Activated naive CD8-positive, alpha-beta T cell treated with anti-CD3 and anti-CD28 coated beads, Interleukin-2, amount 10 ng/mL, durations not matched to agents 7 days and 5 days (primary cell): ENCODE results near the gene FAM170B. TPM values are rescaled to one million over a fixed set of nuclear protein-coding genes. Genes with fewer than 3 reads are reported as not detected.

Experiments used
- ATAC-seq: fragments of 150-1000 bp; cut with Tn5 transposase; one replicate; pipeline ENCODE4 v1.10.0; 2021; ENCODE audit warnings: low read depth, moderate library complexity
- POLR2A ChIA-PET: fragments of 350-600 bp; sonication (Branson Sonifier 250); formaldehyde crosslinking; loops from one replicate; lab custom pipeline; 2021; ENCODE audit warnings: antibody characterized with exemption; lab: Charles Lee
- DNase-seq: peaks from one replicate; pipeline ENCODE4 v3.0.0; 2021
- H3K27ac Mint-ChIP-seq: one replicate; pipeline ENCODE4 v1.8.0; 2022; ENCODE audit warnings: mild to moderate bottlenecking, mixed read lengths
- H3K27me3 Mint-ChIP-seq: one replicate; pipeline ENCODE4 v1.8.0; 2022; ENCODE audit warnings: mild to moderate bottlenecking, moderate library complexity, mixed read lengths
- H3K36me3 Mint-ChIP-seq: one replicate; pipeline ENCODE4 v1.8.0; 2021; ENCODE audit warnings: mild to moderate bottlenecking, mixed read lengths
- H3K4me1 Mint-ChIP-seq: one replicate; pipeline ENCODE4 v1.8.0; 2021; ENCODE audit warnings: mixed read lengths
- H3K4me3 Mint-ChIP-seq: one replicate; pipeline ENCODE4 v1.8.0; 2022; ENCODE audit warnings: mild to moderate bottlenecking, moderate library complexity, mixed read lengths
- H3K9me3 Mint-ChIP-seq: one replicate; pipeline ENCODE4 v1.8.0; 2021; ENCODE audit warnings: mixed read lengths
- total RNA-seq, 2 experiments: library from RNA; stranded (reverse); gene quantifications; one replicate each; pipeline ENCODE4 v1.2.3, GENCODE V29; 2021

The FAM170B gene
- total RNA-seq, result not detected

GRCh38 chr10:49133706-49134248 is at the start of gene FAM170B:
Gene FAM170B, minus strand, starts transcription at chr10:49134021. Its CDS starts 103 bp downstream, at chr10:49133918.
- Mint-ChIP-seq H3K9me3 (peaks cover 4% of the 10 kb centered on the region), H3K4me3 (no peak within 1 kb of the TSS), H3K27ac (no peak within 1 kb of the TSS), H3K4me1 (peaks cover 7% of the 10 kb centered on the region), H3K27me3 (peaks cover 37% of the 10 kb centered on the region), H3K36me3 (no peaks in the 10 kb centered on the region)
- no peak for DNase-seq
- no peak for ATAC-seq
- POLR2A ChIA-PET, result no interaction called here

GRCh38 chr10:49182776-49183175 is 49.0 kb upstream of the FAM170B start:
- Mint-ChIP-seq H3K4me1 (peaks cover 46% of the 10 kb centered on the region), H3K4me3 (no peak overlapping the region), H3K27me3 (peaks cover 9% of the 10 kb centered on the region), H3K27ac (peak overlapping the region; percentile 39), H3K9me3 (no peaks in the 10 kb centered on the region), H3K36me3 (peaks cover 7% of the 10 kb centered on the region)
- DNase-seq (no peak), ATAC-seq (no peak)
- POLR2A ChIA-PET, result no interaction called here

GRCh38 chr10:49180444-49180860 is 46.6 kb upstream of the FAM170B start:
- ATAC-seq (no peak), DNase-seq (no peak)
- Mint-ChIP-seq H3K4me1 (peaks cover 51% of the 10 kb centered on the region), H3K9me3 (no peaks in the 10 kb centered on the region), H3K36me3 (peaks cover 7% of the 10 kb centered on the region), H3K27me3 (peaks cover 2% of the 10 kb centered on the region), H3K27ac (peak overlapping the region; percentile 52), H3K4me3 (no peak overlapping the region)
- POLR2A ChIA-PET, result no interaction called here

- no peaks in the 10 kb centered on the region for H3K9me3 Mint-ChIP-seq
- peaks cover 2% of the 10 kb centered on the region for H3K27me3 Mint-ChIP-seq
- H3K4me3 Mint-ChIP-seq, result no peak overlapping the region
- DNase-seq, result no peak
- H3K27ac Mint-ChIP-seq, result peak overlapping the region; percentile 52
- ATAC-seq, result no peak
- H3K36me3 Mint-ChIP-seq, result peaks cover 7% of the 10 kb centered on the region
- POLR2A ChIA-PET, result no interaction called here
- H3K4me1 Mint-ChIP-seq, result peaks cover 48% of the 10 kb centered on the region
Measured at GRCh38 chr10:49179699-49180443, 46.0 kb upstream of the FAM170B start.

- no peak for ATAC-seq
- Mint-ChIP-seq H3K27me3 (peaks cover 2% of the 10 kb centered on the region), H3K4me1 (peaks cover 38% of the 10 kb centered on the region), H3K9me3 (no peaks in the 10 kb centered on the region), H3K4me3 (no peak overlapping the region), H3K27ac (peak overlapping the region; percentile 64), H3K36me3 (peaks cover 6% of the 10 kb centered on the region)
- POLR2A ChIA-PET, result no interaction called here
- no peak for DNase-seq
Measured at GRCh38 chr10:49178489-49179471, 45.0 kb upstream of the FAM170B start.

- POLR2A ChIA-PET, result no interaction called here
- peaks cover 2% of the 10 kb centered on the region for H3K27me3 Mint-ChIP-seq
- DNase-seq, result no peak
- peak overlapping the region; percentile 33 for H3K4me3 Mint-ChIP-seq
- H3K27ac Mint-ChIP-seq, result peak overlapping the region; percentile 64
- ATAC-seq, result peak; percentile 87
- peaks cover 32% of the 10 kb centered on the region for H3K4me1 Mint-ChIP-seq
- H3K36me3 Mint-ChIP-seq, result peaks cover 6% of the 10 kb centered on the region
- H3K9me3 Mint-ChIP-seq, result no peaks in the 10 kb centered on the region
Measured at GRCh38 chr10:49177391-49178355, 43.9 kb upstream of the FAM170B start.

GRCh38 chr10:49176310-49177268 is 42.8 kb upstream of the FAM170B start:
- H3K27ac Mint-ChIP-seq, result peak overlapping the region; percentile 64
- peaks cover 30% of the 10 kb centered on the region for H3K4me1 Mint-ChIP-seq
- POLR2A ChIA-PET, result no interaction called here
- DNase-seq, result no peak
- no peak for ATAC-seq
- H3K4me3 Mint-ChIP-seq, result no peak overlapping the region
- peaks cover 6% of the 10 kb centered on the region for H3K36me3 Mint-ChIP-seq
- peaks cover 5% of the 10 kb centered on the region for H3K27me3 Mint-ChIP-seq
- no peaks in the 10 kb centered on the region for H3K9me3 Mint-ChIP-seq

GRCh38 chr10:49175587-49176309 is 41.9 kb upstream of the FAM170B start:
- H3K27ac Mint-ChIP-seq, result no peak overlapping the region
- no peak overlapping the region for H3K4me3 Mint-ChIP-seq
- ATAC-seq, result no peak
- H3K27me3 Mint-ChIP-seq, result peaks cover 5% of the 10 kb centered on the region
- H3K36me3 Mint-ChIP-seq, result peaks cover 3% of the 10 kb centered on the region
- no peak for DNase-seq
- H3K4me1 Mint-ChIP-seq, result peaks cover 25% of the 10 kb centered on the region
- POLR2A ChIA-PET, result no interaction called here
- H3K9me3 Mint-ChIP-seq, result no peaks in the 10 kb centered on the region

GRCh38 chr10:49174926-49175500 is 41.2 kb upstream of the FAM170B start:
- DNase-seq (no peak), ATAC-seq (no peak)
- H3K27me3 Mint-ChIP-seq, result peaks cover 3% of the 10 kb centered on the region
- no peaks in the 10 kb centered on the region for H3K36me3 Mint-ChIP-seq
- POLR2A ChIA-PET, result interaction anchor here (0.8 kb wide), 1 partner anchor 196 kb away, joined by 3 read pairs; no protein-coding TSS in a partner anchor
- H3K27ac Mint-ChIP-seq, result no peak overlapping the region
- H3K4me1 Mint-ChIP-seq, result peaks cover 20% of the 10 kb centered on the region
- no peaks in the 10 kb centered on the region for H3K9me3 Mint-ChIP-seq
- no peak overlapping the region for H3K4me3 Mint-ChIP-seq

- peaks cover 20% of the 10 kb centered on the region for H3K4me1 Mint-ChIP-seq
Measured at GRCh38 chr10:49174261-49174925, 40.6 kb upstream of the FAM170B start.

More at GRCh38 chr10:49174261-49174925, 40.6 kb upstream of the FAM170B start:
- POLR2A ChIA-PET, result interaction anchor here (0.8 kb wide), 1 partner anchor 197 kb away, joined by 3 read pairs; no protein-coding TSS in a partner anchor
- Mint-ChIP-seq H3K9me3 (no peaks in the 10 kb centered on the region), H3K27me3 (peaks cover 3% of the 10 kb centered on the region), H3K36me3 (no peaks in the 10 kb centered on the region), H3K4me3 (no peak overlapping the region), H3K27ac (no peak overlapping the region)
- ATAC-seq, result no peak
- no peak for DNase-seq
